ENCODE measurements around the gene TMEM89.

The TMEM89 gene

DNA sequence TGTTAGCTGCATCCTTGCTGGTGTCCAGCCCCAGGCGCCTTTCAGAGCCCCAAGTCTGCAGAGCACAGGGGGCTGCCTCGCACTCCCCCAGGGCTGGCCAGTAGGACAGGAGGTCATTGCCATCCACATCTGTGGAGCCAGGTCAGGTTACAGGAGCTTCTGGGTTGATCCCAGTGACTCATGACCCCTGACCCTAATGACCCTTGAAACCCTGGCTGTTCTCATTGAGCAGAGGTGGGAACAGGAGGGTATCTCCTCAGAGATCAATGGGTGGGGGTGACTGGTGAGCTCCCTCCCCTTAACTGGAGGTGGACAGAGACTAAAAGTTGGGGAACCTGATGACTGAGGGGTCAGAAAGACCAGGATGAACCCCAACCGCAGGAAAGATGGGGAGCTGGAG, 19.8 kb upstream of the TMEM89 start:
- no peak for DNase-seq (ENCODE audit: low read depth)

DNA sequence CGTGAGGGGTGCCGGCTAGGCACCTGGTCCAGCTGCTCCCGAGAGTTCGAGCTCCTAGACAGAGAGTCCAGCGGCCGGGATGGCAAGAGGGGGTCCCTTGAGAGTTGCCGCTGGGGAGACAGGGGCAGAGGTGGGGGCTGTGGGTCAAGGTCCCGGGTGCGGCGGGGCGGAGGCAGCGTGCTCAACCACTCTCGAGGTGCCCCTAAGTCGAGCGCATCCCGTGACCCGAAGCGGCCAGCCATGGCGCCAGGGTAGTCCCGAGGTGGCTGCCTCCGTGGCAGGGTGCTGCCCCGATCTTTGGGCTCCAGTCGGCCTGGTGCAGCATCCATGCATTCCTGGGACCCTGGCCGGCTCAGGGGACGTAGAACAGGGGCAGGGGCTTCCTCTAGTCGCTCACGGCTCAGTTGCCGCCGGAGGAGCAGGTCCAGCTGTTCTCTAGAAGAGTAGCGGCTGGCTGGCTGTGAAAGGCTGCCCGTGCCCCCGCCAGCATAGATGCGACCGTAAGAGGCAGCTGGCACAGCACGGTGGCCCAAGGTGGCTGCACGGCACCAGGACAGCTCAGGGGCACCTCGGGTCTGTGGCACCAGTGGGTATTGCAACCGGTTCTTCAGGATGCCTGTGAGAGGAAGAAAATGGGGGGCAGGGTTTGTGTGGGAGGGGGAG, 18.5 kb upstream of the TMEM89 start:
- no peak for DNase-seq (ENCODE audit: low read depth)

DNA sequence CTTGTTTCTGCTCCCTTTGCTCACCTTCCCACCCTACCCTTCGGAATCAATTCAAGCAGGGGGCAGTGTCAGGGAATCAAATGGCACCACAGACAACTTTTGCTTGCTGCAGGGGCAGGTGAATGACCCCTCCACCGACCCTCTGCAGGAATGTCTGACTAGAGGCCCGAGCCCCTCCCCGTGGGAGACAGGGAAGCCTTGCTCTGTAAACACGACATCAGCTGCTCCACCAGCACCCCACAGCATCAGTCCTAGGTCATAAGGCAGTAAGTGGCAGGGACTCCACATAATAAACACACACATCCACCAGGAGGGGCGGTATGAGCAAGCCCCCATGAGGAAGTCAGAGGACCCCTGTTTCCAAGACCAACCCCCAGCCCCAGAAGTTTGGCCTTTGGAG, 15.7 kb upstream of the TMEM89 start:
- DNase-seq (ENCODE audit: low read depth), result no peak

DNA sequence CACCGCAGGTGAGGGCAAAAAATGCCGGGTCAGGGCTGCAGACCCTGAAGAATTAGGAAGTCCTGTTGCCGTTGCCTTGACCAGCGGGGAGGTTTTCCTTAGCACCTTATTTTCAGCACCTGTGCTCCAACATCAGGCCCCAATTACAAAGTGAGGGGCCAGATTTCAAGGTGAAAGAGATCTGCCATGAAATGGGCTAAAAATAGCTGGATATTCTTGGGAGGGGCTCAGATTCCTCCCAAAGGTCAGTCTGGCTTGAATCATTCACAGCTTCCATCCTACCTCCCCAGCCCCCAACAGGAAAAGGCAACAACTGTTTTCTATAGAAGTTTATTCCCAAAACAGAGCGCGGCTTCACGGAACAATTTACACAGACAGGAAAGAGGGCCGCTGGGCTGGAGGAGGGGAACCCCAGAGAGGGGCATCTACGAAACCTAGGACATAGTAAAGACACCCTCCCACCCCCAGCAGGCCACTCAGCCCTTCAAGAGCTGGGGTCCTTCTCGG, 14.6 kb upstream of the TMEM89 start:
- no peak for DNase-seq (ENCODE audit: low read depth)

DNA sequence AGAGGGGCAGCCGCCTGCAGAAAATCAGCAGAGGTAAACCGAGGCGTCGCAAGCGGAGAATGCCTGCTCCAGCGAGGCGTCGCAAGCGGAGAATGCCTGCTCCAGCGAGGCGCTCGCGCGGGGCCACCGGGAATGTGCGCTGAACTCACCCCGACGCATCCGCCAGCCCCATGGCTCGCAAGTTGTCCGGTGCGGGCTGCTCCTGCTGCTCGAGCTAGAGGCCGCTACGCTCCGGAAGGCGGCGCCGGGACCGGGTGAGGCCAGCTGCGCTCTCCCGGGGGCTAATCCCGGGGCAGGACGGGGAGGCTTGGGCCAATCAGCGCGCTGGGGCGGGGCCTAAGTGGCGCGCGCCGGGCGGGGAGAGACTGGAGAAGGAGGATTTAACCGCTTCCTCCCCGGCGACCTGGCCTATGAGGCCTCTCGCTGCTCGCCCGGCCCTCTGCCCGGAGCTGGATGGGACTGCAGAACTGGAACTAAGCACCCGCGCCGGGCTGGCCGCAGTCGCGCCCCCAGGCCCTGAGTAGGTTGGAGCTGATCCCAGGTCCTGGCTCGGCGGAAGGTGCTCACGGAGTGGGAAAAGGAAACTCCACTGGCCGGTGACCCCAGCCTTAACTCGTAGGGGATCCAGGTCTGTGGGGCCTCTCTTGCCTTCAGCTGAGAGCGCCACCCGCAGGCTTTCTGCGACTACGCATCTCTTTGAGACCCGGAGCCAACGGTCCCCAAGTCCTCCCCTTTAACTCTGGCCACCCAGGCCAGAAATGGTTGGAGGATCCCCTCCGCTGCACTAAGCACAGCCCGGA, 13.9 kb upstream of the TMEM89 start, which contains the start of gene SLC26A6:
Gene SLC26A6 (minus strand): TSS at position 240 of the 800 bp plus-strand sequence. CDS start 68 bp downstream, at position 172.
- DNase-seq (ENCODE audit: low read depth), result peak; percentile 74

DNA sequence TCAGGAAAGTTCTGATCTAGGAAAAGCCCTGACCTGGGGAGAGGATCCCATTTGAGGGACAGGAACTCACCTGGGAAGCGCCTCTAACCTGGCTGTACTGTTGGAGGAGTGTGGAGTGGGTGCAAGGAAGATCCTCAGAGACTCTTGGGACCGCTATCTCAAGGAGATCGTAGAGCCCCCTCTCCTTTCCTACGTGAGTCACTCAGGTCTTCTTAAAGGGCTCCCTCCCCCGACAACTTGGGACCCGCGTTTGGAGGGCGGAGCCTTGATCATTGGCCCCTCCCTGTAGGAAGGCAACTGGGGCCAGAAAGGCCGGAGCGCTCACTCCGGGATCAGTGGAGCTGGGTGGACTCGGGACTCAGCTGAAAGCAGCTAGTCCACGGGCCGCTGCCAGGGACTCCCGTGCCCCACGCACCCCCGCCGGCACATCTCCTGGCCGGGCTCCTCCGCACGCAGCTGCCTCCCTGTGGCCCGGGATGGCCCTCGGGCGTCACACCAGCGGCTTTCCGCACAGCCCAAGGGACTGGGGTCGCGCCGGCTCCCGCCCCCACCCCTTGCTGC, 13.2 kb upstream of the TMEM89 start:
- peak; percentile 17 for DNase-seq (ENCODE audit: low read depth)

DNA sequence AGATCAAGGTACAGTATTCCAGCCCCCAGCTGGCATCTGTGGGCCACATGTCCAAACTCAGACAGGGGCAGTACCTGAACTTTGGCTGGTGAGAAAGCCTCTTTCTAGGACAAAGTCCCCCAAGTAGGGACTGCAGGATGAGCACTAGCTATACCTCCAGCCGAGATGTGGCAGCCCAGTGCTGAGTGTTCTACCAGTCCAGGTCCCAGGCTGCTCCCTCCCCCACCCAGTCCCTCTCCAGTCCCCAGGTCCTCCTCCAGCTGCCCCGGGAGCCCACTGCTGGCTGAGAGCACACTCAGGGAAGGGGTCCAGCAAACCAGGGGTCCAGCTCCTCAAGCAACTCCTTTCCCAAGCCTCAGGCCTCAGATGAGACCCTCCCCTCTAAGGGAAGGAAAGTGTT, 12.2 kb upstream of the TMEM89 start:
- no peak for DNase-seq (ENCODE audit: low read depth)

DNA sequence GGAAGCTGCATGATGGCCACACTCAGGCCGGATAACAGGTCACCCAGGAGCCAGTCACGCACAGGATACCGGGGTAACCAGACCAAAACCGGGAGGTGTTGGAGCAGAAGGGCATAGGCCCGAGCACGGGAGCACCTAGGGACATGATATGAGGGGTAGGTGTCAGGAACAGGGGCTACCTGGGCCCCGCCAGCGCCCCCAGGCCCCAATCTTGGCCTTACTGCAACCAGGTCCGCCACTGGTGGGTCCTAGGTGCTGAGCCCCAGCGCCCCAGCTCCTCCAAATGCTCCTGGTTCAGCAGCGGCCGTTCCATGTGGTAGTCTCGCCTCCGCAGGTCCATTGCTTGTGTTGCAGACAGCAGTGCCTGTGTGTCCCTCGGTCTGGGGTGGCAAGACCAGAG, 11.7 kb upstream of the TMEM89 start:
- no peak for DNase-seq (ENCODE audit: low read depth)

DNA sequence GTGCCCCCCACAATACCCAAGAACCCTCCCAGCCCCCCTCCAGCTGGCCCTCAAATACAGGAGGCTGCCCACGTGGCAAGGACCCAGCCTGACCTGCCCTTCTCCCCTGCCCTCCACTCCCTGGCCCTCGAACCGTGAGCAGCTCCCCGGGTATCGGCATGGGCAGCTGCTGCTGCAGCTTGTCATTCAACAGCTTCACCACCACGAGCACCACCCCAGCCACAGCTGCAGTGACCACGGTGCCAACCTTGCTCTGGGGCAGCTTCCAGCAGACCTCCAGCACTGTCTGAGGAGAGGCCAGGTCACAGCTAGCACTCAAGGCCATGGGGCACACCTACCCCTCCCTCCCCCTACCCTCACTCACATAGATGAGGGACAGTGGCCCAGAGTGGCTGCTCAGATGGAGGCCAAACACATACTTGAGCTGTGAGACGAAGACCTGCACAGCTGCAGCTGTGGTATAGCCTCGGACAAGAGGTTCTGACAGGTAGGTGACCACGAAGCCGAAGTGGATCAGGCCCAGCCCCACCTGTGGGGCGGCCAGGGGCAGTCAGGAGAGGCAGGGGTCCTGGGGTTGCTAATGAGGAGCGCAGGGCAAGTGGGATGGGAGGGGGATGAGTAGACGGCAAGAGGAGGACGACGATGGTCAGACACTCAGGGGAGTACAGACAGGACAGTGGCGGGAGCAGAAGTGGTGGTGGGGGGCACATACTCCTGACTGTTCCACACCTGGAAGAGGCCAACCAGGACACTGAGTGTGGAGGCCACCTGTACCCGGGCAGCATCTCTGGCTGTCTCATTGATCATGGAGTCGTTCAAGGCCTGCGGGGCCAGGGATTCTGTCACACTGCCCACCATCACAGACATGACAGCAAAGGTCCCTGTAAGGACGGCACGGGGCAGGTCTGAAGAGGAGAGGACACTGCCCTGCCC, 10.2 kb upstream of the TMEM89 start:
- DNase-seq (ENCODE audit: low read depth), result no peak

DNA sequence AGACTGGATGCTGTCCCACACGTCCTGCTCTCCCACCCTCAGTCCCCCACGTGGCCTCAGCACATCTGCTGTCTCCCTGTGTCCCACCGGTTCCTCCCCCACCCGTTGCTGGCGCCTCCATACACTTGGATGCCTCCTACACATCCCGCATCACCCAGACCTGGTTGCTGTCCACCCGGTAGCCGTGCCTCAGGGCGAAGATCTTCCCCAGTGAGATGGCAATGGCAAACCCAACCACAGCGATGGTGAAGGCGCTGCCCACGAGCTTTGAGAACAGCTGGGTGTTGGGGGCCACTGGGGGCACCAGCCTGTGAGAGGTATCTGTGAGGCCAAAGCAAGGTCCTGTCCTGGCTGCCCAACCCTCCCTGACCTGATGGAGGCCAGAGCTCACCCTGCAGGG, 9.3 kb upstream of the TMEM89 start:
- DNase-seq (ENCODE audit: low read depth), result no peak

DNA sequence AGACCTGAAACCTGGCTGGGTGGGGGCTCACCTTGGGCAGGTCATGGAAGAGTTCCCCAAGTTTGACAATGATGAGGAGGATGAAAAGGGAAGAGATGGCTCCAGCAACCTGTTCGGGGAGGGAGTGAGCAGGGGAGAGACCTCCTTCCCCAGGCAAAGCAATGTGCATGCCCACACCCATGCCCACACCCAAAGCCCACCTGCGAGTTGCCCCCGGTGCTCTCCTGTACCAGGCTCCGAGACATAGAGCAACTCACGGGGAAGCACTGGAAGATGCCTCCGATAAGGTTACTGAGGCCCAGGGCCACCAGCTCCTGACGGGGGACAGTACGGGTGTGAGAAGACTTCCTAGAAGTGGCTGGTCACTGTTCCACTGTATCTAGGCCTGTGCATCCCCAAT, 8.8 kb upstream of the TMEM89 start:
- DNase-seq (ENCODE audit: low read depth), result no peak

DNA sequence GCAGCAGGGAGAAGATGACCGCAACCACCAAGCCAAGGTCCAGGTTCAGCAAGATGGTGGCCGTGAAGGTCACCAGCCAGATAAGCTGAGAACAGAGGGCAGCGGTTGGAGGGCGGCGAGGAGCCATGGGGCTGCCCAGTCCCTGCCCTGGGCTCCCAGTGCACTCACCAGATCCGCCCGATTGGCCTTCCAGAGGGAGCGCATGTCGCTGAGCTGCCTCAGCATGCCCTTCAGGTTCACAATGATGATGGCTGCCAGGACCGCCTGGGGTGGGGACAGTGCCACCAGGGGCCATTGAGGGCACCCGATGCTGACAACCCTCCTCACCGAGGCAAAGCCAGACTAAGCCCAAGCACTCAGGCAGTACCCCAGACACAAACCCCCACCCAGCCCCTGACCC, 8.3 kb upstream of the TMEM89 start:
- no peak for DNase-seq (ENCODE audit: low read depth)

DNA sequence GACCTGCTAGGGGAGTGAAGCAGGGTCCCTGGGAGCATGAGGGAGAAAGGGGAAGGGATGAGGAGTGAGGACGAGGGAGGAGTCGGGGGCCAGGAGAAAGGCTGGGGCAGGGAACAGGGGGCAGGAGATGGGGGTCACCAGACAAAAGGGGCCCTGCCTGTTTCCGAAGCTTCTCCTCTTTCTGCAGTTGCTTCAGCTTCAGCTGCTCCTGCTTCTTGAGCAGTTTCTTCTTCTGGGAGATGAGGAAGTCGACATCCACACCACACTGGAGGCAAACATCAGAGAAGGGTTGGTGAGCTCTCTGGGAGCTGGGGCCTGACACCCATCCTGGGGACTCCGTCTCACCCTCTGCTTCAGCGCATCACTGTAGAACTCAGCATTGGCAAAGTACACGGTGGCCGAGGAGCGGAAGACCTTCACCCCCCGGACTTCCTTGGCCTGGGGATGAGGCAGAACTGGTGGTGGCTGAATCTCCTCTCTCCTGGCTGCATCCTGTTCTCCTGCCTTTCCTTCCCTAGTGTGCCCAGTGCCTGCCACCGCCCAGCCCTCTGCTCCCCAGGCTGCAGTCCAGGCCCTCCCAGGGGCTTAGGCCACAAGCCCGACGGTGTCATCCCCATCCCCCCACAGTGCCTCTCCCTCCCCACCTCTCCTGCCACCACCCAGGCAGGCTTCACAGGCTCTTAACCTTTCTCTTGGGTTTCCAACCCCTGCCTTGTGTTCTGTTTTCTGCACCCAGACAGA, 6.9 kb upstream of the TMEM89 start:
- DNase-seq (ENCODE audit: low read depth), result no peak

DNA sequence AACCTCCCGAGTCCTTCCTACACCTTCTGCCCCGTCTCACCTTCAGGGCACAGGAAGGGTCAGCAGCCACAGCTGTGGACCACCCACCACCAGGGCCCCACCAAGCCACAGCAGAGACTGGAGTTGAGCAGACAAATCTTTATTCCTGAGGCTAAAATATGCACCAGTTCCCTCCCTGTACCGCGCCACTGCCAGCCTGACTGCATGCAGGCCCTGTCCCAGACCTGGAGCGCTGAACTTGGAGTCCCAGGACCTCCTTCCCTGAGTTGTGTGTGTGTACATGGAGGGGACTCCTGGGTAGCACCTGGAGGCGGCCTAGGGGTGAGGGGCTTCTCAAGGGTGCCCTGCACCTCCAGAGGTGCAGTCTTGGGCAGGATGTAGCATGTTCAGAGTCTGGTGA, 4.0 kb upstream of the TMEM89 start:
- no peak for DNase-seq (ENCODE audit: low read depth)

DNA sequence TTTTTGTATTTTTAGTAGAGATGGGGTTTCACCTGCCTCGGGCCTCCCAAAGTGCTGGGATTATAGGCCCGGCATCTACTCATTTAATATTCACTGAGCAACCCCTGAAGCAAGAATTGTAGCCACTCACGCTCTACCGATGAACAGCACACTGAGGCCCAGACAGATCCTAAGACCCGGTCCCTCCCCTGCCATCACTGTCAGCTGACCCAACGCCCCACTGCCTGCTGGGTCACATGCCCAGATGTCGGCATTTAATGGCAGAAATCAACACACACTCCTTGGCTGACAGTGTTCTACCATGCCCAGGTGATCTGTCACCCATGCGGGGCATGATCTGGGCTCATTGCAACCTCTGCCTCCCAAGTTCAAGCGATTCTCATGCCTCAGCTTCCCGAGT, 3.2 kb upstream of the TMEM89 start:
- DNase-seq (ENCODE audit: low read depth), result no peak

DNA sequence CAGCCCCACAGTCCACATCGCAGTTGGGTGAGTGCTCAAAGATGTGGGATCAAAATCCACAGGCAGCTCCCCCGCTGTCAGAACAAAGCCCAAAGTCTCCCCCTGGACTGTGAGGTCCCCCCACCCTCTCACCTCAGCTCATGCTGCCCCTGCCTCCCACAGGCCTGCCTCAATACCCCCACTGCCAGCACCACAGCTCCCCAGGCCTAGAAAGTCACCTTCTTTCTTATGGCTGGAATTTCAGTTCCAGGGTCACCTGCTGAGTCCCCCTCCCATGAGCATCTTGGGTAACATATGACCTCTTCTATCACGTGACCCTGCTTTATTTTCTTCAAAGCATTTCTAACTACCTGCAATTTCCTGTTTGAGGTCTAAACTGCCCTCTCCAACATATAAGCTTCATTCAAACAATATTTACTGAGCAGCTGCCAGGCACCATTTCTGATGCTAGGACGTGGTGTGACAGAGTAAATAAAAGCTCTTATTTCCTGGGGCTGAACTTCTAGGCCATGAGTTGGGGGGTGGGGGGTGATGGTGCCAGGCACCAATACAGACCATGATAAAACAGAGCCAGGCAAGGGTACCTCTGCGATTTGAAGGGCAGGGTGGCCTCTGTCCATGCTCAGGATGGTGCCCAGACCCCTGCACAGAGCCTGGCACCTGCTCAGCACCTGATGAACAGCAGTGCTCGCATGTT, 2.4 kb upstream of the TMEM89 start:
- DNase-seq (ENCODE audit: low read depth), result no peak

DNA sequence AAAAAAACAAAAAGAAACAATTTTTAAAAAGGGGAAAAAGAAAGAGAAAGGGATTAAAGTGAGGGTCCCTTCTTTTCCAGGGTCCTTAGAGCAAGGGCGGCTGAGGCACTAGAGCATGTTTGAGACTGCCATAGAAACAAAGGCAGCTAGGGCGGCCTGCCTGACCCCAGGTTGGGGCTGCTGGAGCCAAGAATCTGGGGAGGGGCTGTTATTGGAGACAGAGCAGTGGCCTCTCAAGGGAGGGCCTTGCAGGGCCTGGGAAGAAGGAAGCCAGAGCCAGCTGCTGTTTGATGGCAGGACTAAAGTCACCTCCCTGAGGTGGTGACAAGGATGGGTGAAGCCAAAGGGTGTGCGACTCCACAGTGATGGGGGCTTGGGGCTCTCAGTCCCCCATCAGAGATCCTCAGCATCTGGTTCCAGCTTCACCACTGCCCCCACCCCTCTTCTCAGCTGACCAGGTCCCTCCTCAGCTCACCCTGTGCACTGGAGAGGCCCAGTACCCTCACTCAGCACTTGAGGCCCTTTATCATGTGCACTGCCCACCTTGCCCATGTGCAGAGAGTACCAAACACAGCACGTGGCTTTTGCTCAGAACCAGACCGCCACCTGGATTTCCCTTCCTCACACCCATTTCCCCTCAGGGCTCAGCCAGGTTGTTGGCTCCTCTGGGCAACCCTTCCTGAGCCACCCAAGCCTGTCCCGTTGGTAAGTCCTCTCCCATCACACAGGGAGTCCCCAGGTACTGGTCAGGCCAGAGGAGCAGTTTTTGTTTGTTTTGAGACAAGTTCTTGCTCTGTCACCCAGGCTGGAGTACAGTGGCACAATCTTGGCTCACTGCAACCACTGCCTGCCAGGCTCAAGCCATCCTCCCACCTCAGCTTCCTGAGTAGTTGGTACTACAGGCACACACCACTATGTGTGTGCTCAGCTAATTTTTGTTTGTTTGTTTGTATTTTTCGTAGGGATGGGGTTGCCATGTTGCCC, 1.7 kb downstream of the TMEM89 start:
- no peak for DNase-seq (ENCODE audit: low read depth)

DNA sequence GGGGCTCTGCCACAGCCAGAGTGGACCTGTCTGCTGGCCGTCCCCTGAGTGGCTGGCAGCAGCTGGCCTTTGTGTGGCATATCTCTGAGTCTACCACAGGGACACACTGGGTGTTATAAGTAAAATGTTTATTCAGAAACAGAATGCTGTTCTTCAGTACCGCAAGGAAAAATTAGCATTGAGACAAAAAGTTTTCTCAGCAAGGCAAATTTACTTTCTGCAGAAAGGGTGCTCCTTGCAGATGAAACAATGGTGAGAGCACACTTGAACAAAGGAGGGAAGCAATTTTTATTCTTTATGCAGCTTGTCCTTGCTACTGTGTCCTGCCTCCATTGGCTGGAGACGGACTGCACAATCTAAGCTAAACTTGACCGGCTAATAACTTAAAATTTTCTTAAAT, 4.0 kb downstream of the TMEM89 start:
- DNase-seq (ENCODE audit: low read depth), result no peak

DNA sequence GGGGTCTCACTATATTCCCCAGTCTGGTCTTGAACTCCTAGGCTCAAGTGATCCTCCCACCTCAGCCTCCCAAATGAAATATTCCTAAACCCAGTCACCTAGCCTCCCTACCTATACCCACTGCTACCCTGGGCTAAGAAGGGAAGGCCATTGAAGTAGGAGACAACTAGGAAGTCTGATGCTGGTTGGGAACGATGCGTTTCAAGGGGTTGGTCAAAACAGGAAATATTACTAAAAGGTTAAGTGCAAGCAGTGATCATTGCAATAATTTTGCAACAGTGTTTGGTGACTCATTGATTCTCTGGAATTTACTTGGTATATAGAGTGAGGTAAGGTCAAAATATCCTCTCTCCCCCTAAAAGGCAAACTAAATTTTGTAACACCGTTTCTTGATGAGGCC, 7.5 kb downstream of the TMEM89 start:
- DNase-seq (ENCODE audit: low read depth), result no peak

DNA sequence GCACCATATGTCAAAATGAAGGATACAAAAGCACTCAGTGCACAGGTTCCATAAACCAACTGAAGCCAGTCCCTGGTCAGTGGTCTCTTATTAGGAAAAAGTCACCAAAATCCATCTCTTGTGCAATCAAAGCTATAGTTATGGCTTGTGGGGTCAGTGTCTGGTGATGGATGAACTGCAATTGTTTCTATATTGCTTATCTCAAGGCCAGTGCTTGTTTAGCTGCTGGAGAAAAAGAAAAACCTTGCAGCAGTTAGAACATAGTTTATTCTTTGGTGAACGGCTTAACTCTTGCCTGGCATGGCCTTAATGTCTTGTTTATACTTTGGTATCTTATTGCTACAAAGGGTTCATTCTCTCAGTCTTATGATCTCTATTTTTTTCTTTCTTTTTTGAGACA, 9.3 kb downstream of the TMEM89 start:
- no peak for DNase-seq (ENCODE audit: low read depth)
